Measurements from ENCODE around the gene ARHGEF1.

The ARHGEF1 gene

DNA sequence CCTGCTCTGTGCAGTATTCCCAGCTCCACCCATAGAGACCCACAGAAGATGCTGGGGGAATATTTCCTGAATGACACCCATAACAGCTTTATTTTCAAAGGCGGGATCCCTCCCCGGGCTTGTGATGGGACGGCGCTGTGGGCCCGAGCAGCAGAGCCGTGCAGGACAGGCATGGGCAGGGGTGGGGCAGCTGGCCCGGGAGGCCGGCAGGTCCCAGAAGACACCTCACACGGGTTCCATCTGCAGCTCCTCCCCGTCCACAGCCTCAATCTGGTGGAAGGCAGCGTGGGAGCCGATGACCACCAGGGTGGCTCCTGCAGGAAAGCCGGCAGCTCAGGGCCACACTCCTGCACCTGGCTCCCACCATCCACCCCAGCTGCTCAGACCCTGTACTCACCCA lies 73.6 kb downstream of the ARHGEF1 start:
- DNase-seq (ENCODE audit: low spot score): no peak

Data from AG08396 (cell line).